NOMO-1 treated with DMSO at 0.1 percent for 48 hours (cell line): ENCODE measurements around the gene TBL1XR1.
"Not testable (repeated sequence)": the region's sequence is repeated elsewhere in the genome, so short reads cannot be mapped to it uniquely, and the experiment has no call there.

Experiments used
- DNase-seq: peaks from one replicate; lab custom pipeline; 2025; ENCODE audit not compliant: unreplicated experiment; lab: John Stamatoyannopoulos, UW

TBL1XR1 gene

DNA sequence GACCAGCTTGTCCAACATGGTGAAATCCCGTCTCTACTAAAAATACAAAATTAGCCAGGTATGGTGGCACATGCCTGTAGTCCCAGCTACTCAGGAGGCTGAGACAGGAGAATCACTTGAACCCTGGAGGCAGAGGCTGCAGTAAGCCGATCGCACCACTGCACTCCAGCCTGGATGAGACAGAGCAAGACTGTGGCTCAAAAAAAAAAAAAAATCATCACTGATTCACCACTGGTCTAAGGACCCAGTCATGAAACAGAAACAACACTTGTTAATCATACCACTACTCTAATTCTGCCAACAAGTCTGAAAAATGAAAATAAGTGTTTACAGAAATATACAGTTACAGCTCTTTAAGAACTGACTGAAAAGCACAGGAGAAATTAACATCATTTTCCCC lies 12.7 kb downstream of the TBL1XR1 start:
- DNase-seq: not testable (repeated sequence)

GRCh38 chr3:177182352-177182751 lies 14.9 kb downstream of the TBL1XR1 start:
- DNase-seq: no peak

DNA sequence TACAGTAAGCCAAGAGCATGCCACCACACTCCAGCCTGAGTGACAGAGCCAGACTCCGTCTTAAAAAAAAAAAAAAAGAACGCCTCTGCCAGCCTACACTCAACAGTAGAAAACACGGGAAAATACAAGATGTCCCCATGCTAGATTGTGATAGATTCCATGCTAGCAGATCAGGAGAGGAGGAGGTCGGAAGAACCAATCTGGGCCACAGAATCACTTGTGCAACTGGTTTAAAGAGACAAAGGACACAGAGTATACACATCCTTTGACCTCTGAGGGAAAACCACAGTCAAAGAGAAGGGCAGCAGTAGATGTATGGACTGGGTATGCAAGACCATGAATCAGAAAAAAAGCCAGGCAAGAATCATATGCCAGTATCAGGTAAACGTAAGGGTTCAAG lies 15.9 kb downstream of the TBL1XR1 start:
- DNase-seq: no peak

DNA sequence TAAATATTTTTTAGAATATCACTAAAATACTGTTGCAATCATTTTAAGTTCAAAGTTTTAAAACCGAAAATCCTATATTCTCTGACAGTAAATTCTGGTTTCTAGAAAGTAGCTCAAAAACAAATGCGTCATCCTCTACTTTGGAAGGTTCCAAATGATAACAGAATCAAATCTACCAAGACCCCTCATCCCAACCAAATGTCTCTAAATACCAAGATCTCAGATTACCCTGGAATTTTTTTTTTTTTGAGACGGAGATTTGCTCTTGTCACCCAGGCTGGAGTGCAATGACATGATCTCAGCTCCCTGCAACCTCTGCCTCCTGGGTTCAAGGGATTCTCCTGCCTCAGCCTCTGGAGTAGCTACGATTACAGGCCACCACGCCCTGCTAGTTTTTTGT lies 16.8 kb downstream of the TBL1XR1 start:
- no peak for DNase-seq

- DNase-seq: no peak
Observed at GRCh38 chr3:177179281-177180067, 17.8 kb downstream of the TBL1XR1 start.

- DNase-seq: no peak
Observed at GRCh38 chr3:177177749-177178221, 19.5 kb downstream of the TBL1XR1 start.

DNA sequence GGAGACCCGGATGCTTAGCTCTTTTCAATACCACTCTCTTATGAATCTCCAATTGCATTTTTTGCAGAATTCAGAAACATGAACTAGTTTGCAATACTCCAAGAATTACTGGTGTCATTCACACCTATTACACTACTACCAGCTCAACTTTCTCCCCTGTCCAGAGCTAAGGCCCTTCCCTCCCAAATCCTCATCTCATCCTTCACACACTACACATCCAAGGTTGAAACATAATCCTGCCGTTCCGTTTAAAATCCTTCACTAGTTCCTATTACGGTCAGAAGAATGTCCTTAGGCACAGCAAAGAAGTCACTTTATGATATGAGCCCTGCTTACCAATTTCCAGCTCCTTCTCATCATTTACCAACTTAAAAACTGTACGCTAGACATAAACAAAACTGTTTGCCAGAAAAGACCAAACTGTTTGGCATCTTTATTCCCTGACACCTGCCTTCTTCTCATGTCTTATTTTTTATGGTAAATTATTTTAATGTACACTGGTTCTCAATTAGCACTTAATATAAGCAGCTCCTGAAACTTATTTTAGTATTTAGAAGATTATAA lies 22.6 kb downstream of the TBL1XR1 start:
- DNase-seq: no peak

DNA sequence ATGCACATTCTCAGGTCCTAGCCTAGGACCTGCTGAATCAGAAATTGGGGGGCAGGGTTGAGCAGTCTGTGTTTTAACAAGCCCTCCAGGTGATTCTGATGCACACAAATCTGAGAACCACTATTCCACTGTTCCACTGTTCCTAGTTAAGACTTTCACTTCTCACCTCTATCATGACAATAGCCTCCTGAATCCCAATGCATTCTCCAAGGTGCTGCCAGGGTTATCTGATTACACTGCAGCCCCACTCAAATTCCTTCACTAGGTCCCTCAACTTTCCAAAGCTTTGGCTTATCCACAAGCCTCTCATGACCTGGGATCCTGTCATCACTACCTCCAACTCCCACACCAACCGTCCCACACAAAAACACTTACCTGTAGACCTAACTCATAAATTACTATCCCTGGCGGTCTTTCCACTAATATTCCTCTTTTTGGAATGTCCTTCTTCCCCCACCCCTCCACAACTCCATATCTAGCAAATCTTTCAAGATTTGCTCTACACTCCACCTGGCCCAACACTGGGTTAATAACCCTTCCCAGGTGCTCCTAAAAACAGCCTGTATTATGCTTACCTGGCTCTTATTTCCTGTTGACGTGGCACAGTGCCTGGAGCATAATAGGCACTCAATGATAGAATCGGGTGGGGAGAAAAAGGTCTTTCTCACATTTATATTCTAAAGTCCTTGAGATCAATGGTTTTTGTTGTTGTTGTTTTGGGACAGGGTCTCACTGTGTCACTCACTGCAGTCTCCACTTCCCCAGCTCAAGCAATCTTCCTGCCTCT lies 27.2 kb downstream of the TBL1XR1 start:
- no peak for DNase-seq

DNA sequence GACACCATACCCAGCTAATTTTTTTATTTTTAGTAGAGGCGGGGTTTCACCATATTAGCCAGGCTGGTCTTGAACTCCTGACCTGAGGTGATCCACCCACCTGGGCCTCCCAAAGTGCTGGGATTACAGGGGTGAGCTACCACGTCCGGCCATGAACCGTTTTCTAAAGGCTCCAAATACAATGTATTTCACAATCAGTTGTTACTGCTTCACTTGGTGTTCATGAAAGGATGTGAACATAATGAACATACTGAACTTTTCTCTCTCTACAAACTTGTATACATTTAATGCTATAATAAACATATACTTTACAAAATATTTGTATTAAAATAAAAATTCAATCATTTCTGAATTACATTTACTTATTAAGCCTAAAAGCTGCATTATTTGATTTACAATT lies 28.9 kb downstream of the TBL1XR1 start:
- DNase-seq: no peak

DNA sequence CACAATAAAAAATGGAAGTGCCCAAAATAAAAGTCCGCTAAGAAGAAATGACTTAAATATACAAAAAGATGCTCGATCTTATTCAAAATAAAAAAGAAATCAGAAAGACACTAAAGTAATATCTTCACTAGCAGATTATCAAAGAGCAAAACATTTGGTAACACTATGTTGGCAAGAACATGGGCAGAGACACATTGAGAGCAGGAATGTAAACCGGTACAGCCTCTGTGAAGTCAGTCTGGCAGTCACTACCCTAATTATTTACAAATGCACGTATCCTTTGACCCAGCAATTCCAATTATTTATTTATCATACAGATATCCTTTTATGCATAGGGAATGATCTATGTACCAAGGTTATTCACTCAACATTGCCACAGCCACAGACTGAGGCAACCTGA lies 34.5 kb downstream of the TBL1XR1 start:
- DNase-seq: no peak

- DNase-seq: not testable (repeated sequence)
Observed at GRCh38 chr3:177161603-177162002, 35.7 kb downstream of the TBL1XR1 start.

- DNase-seq: no peak
Observed at GRCh38 chr3:177158461-177158860, 38.8 kb downstream of the TBL1XR1 start.

GRCh38 chr3:177157492-177157891 lies 39.8 kb downstream of the TBL1XR1 start:
- no peak for DNase-seq

DNA sequence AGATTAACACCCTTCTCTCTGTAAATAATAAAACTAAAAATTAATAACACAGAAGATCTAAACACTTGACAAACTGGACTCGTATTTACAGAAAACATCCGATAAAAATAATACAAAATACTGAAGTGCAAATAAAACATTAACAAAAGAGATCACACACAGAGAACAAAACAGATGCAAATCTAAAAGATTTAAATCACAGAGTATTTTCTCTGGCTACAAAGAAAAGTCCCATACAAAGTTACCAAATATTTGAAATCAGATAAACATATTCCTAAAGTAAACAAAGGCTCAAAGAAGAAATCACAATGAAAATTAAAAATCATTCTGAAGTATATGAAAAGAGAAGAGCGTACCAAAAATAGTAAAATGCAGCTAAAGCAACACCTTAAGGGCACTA lies 42.5 kb downstream of the TBL1XR1 start:
- DNase-seq: no peak

DNA sequence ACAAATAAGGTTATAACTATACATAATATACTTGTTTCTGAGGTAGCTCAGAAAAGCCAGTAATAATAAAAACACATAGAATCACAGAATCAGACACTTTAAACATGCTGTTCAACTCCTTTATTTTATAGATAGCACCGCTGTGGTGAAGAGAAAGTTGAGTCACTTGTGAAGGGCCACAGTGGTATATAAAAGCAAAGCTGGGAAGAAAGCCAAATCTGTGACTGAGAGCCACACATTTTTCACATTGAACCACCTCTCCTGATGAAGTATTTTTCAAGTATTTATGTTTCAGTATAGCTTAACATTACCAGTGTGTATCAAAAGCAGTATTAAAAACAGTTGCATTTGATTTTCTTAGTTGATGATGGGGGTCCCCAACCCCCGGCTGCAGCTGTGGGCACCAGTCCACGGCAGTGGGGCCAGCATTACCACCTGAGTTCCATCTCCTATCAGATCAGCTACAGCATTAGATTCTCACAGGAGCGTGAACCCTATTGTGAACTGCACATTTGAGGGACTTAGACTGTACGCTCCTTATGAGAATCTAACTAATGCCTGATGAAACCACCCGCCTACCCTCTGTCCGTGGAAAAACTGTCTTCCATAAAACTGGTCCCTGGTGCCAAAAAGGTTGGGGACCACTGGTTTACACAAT lies 46.2 kb downstream of the TBL1XR1 start:
- no peak for DNase-seq

- no peak for DNase-seq
Observed at GRCh38 chr3:177150218-177150916, 46.9 kb downstream of the TBL1XR1 start.

DNA sequence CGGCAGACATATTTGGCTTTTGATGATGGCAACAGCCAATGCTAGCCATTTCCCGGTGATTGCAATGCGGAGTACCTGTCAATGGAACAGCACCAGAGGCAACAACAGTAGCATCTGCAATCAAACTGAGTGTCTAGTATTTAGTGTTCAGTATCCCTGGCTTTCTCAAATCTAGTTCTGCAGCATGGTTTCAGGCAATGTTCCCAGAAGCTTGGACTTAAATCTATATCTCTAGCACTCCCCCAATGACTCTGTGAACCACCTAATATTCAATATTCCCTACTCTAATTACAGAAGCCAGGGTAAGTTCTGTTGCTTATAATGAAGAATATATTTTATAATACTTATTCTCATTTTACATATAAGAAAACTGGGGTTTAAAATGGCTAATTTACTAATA lies 48.2 kb downstream of the TBL1XR1 start:
- no peak for DNase-seq

GRCh38 chr3:177147790-177148189 lies 49.5 kb downstream of the TBL1XR1 start:
- no peak for DNase-seq

DNA sequence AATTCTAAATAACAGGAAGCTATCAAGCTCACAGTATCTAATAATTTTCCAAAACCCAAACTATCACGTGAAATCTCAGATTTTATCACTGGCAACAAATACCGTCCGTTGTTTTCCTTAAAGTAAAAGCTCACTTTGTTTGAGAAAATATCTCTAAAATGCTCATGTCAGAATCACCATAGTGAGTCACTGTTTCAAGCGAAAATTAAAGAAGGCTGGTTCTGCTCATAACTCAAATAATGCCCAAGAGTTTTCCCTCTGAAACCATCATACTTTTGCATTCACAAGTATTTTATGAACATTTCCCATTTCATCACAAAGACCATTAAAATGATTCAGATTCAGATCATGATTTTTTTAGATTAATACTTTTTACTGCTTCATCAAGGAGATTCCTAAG lies 50.6 kb downstream of the TBL1XR1 start:
- DNase-seq: no peak

DNA sequence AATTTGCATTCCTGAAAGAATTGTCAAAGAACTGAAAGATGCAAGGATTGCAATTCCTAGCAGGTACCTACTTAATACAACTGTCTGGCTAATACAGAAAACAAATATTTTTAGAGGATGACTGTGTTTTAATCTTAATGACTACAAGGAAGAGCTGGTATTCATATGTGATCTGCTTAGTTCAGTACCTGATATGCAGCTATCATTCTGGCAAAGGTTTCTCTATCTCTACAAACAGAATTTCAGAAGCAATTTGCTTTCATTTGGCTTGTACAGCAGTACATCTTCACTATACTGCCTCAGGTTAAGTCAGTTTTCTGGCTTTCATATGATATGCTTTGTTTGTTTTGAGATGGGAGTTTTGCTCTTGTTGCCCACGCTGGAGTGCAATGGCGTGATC lies 51.3 kb downstream of the TBL1XR1 start:
- no peak for DNase-seq

DNA sequence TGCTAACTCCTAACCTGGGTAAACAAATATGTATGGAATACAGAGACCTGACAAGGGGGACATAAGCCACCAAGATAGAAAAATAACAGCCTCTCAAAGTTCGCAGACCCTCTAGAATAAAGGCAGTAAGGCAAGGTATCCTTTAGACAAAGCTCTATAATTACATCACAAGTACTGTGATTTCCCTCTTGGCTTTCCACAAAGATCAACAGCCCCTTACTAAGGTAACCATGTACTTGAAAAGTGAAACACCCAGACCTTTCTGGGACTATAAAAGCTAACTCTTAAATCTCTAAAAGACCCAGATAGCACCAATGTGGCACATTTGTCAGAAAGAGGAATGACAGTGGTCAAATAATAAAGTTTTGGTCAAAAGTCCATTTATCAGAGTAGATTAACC lies 51.9 kb downstream of the TBL1XR1 start:
- no peak for DNase-seq
